ENCODE measurements around the gene SLCO2A1.

The SLCO2A1 gene

GRCh38 chr3:134033315-134033996, 3.7 kb upstream of the SLCO2A1 start:
- DNase-seq, result no peak

GRCh38 chr3:134031348-134031915, 1.7 kb upstream of the SLCO2A1 start:
- DNase-seq, result no peak

GRCh38 chr3:134030379-134031347, 938 bp upstream of the SLCO2A1 start:
- no peak for DNase-seq

GRCh38 chr3:134029256-134029733, 430 bp downstream of the SLCO2A1 start:
- DNase-seq, result no peak

GRCh38 chr3:134028486-134029255, 1.1 kb downstream of the SLCO2A1 start:
- DNase-seq, result no peak

GRCh38 chr3:134027631-134028030, 2.1 kb downstream of the SLCO2A1 start:
- DNase-seq, result no peak

- DNase-seq, result no peak
Measured at GRCh38 chr3:134020135-134020680, 9.5 kb downstream of the SLCO2A1 start.

GRCh38 chr3:134018850-134019249, 10.9 kb downstream of the SLCO2A1 start:
- DNase-seq, result no peak

- DNase-seq, result no peak
Measured at GRCh38 chr3:134018406-134018805, 11.3 kb downstream of the SLCO2A1 start.

GRCh38 chr3:134017490-134017889, 12.2 kb downstream of the SLCO2A1 start:
- DNase-seq, result no peak

- DNase-seq, result no peak
Measured at GRCh38 chr3:134014270-134014669, 15.5 kb downstream of the SLCO2A1 start.

- no peak for DNase-seq
Measured at GRCh38 chr3:134013280-134013679, 16.4 kb downstream of the SLCO2A1 start.

- no peak for DNase-seq
Measured at GRCh38 chr3:134009345-134010000, 20.3 kb downstream of the SLCO2A1 start.

- no peak for DNase-seq
Measured at GRCh38 chr3:134008630-134009156, 21.0 kb downstream of the SLCO2A1 start.

GRCh38 chr3:134007819-134008218, 21.9 kb downstream of the SLCO2A1 start:
- no peak for DNase-seq

- no peak for DNase-seq
Measured at GRCh38 chr3:134004841-134005240, 24.9 kb downstream of the SLCO2A1 start.

GRCh38 chr3:134003066-134003465, 26.7 kb downstream of the SLCO2A1 start:
- DNase-seq, result no peak

GRCh38 chr3:134002306-134002705, 27.4 kb downstream of the SLCO2A1 start:
- no peak for DNase-seq

- DNase-seq, result no peak
Measured at GRCh38 chr3:134001251-134001650, 28.5 kb downstream of the SLCO2A1 start.

GRCh38 chr3:133999891-134000685, 29.6 kb downstream of the SLCO2A1 start:
- DNase-seq, result no peak
